HG03469 (cell line): Measurements from ENCODE around the gene VPS52.
"Not testable (repeated sequence)": the region's sequence is repeated elsewhere in the genome, so short reads cannot be mapped to it uniquely, and the experiment has no call there.

Experiments used
- ATAC-seq: cut with Tn5 transposase; IDR thresholded peaks from one replicate; pipeline ENCODE4 v1.9.1; 2021; ENCODE audit warnings: mild to moderate bottlenecking, moderate library complexity, moderate number of reproducible peaks; ENCODE audit not compliant: unreplicated experiment

VPS52 gene

GRCh38 chr6:33251395-33252012 lies 20.2 kb downstream of the VPS52 start:
- ATAC-seq, result no peak

- ATAC-seq, result no peak
These were observed 20.9 kb downstream of the VPS52 start for GRCh38 chr6:33250731-33251130.

- no peak for ATAC-seq
These were observed 21.7 kb downstream of the VPS52 start for GRCh38 chr6:33249732-33250630.

- peak; percentile 70 for ATAC-seq
These were observed 22.5 kb downstream of the VPS52 start for GRCh38 chr6:33248932-33249731.

- ATAC-seq, result no peak
These were observed 23.1 kb downstream of the VPS52 start for GRCh38 chr6:33248643-33248931.

- no peak for ATAC-seq
These were observed 23.6 kb downstream of the VPS52 start for GRCh38 chr6:33247977-33248642.

- no peak for ATAC-seq
These were observed 28.2 kb downstream of the VPS52 start for GRCh38 chr6:33243476-33243875.

GRCh38 chr6:33241968-33242367 lies 29.7 kb downstream of the VPS52 start:
- ATAC-seq, result no peak

- no peak for ATAC-seq
These were observed 33.9 kb downstream of the VPS52 start for GRCh38 chr6:33237741-33238140.

GRCh38 chr6:33236852-33237251 lies 34.8 kb downstream of the VPS52 start:
- no peak for ATAC-seq

GRCh38 chr6:33236328-33236727 lies 35.3 kb downstream of the VPS52 start:
- ATAC-seq, result no peak

GRCh38 chr6:33235221-33235634 lies 36.4 kb downstream of the VPS52 start:
- no peak for ATAC-seq

- not testable (repeated sequence) for ATAC-seq
These were observed 45.1 kb downstream of the VPS52 start for GRCh38 chr6:33226503-33227120.

- no peak for ATAC-seq
These were observed 54.0 kb downstream of the VPS52 start for GRCh38 chr6:33217681-33218080.

GRCh38 chr6:33217246-33217645 lies 54.4 kb downstream of the VPS52 start:
- ATAC-seq, result no peak

- no peak for ATAC-seq
These were observed 55.5 kb downstream of the VPS52 start for GRCh38 chr6:33216117-33216649.

GRCh38 chr6:33215271-33216116 lies 56.2 kb downstream of the VPS52 start:
- no peak for ATAC-seq

- no peak for ATAC-seq
These were observed 57.7 kb downstream of the VPS52 start for GRCh38 chr6:33213989-33214335.

- no peak for ATAC-seq
These were observed 58.3 kb downstream of the VPS52 start for GRCh38 chr6:33213166-33213988.
